ENCODE measurements around the gene CLOCK.
A peak's percentile ranks its signal among the peaks of the same experiment; 100 is the strongest.

Gene CLOCK

GRCh38 chr4:55410431-55410830 lies 136.3 kb downstream of the CLOCK start:
- TF ChIP-seq CTCF (IDR thresholded peaks at IDR 0.05; ENCODE audit: low read depth, low read length, missing control alignments) = no peak
- no peak for DNase-seq (ENCODE audit: low read depth)
- H3K4me3 ChIP-seq (ENCODE audit: low read depth, low read length) = no peak overlapping the region

- H3K4me3 ChIP-seq (ENCODE audit: low read depth, low read length) = no peak overlapping the region
- peak; percentile 58 for TF ChIP-seq CTCF (IDR thresholded peaks at IDR 0.05; ENCODE audit: low read depth, low read length, missing control alignments)
- DNase-seq (ENCODE audit: low read depth) = no peak
These were observed 137.1 kb downstream of the CLOCK start for GRCh38 chr4:55409468-55410171.

- no peak overlapping the region for H3K4me3 ChIP-seq (ENCODE audit: low read depth, low read length)
- no peak for TF ChIP-seq CTCF (IDR thresholded peaks at IDR 0.05; ENCODE audit: low read depth, low read length, missing control alignments)
- no peak for DNase-seq (ENCODE audit: low read depth)
These were observed 138.9 kb downstream of the CLOCK start for GRCh38 chr4:55407764-55408163.

- H3K4me3 ChIP-seq (ENCODE audit: low read depth, low read length) = no peak overlapping the region
- TF ChIP-seq CTCF (IDR thresholded peaks at IDR 0.05; ENCODE audit: low read depth, low read length, missing control alignments) = no peak
- DNase-seq (ENCODE audit: low read depth) = no peak
These were observed 139.6 kb downstream of the CLOCK start for GRCh38 chr4:55407119-55407518.

GRCh38 chr4:55406545-55406944 lies 140.2 kb downstream of the CLOCK start:
- DNase-seq (ENCODE audit: low read depth) = no peak
- H3K4me3 ChIP-seq (ENCODE audit: low read depth, low read length) = no peak overlapping the region
- TF ChIP-seq CTCF (IDR thresholded peaks at IDR 0.05; ENCODE audit: low read depth, low read length, missing control alignments) = no peak

- no peak for TF ChIP-seq CTCF (IDR thresholded peaks at IDR 0.05; ENCODE audit: low read depth, low read length, missing control alignments)
- DNase-seq (ENCODE audit: low read depth) = no peak
- no peak overlapping the region for H3K4me3 ChIP-seq (ENCODE audit: low read depth, low read length)
These were observed 141.6 kb downstream of the CLOCK start for GRCh38 chr4:55405073-55405472.

- DNase-seq (ENCODE audit: low read depth) = no peak
- TF ChIP-seq CTCF (IDR thresholded peaks at IDR 0.05; ENCODE audit: low read depth, low read length, missing control alignments) = no peak
- H3K4me3 ChIP-seq (ENCODE audit: low read depth, low read length) = no peak overlapping the region
These were observed 147.1 kb downstream of the CLOCK start for GRCh38 chr4:55399581-55399980.
